ENCODE measurements around the gene ADAMTS9. TPM values are rescaled to one million over a fixed set of nuclear protein-coding genes. Genes with fewer than 3 reads are reported as not detected.

ADAMTS9 gene
- total and polyA plus RNA-seq, 9 of the 15 experiments (the other 6 are each of a cell fraction or from before 2014, with no cell fraction given): 0.05 to 0.32 (median 0.13) TPM; not detected in 2

GRCh38 chr3:64549869-64550268, 137.9 kb downstream of the ADAMTS9 start (continued):
- TF ChIP-seq ZNF407 (IDR thresholded peaks at IDR 0.05; ENCODE audit: low read depth): no peak
- no peak for TF ChIP-seq HSF4 (CRISPR knock-in tag; IDR thresholded peaks at IDR 0.05; ENCODE audit: borderline replicate concordance)

Measured in K562 (cell line).